GM12872 (cell line): ENCODE results near the gene MRPL27.

ENCODE experiments used
- TF ChIP-seq, protein P1 (sequence below): IDR thresholded peaks from 3 replicates; pipeline ENCODE4 v1.5.1; 2011; ENCODE audit warnings: low read depth, mild to moderate bottlenecking, low read length, moderate library complexity; ENCODE audit not compliant: insufficient read depth

MRPL27 gene

DNA sequence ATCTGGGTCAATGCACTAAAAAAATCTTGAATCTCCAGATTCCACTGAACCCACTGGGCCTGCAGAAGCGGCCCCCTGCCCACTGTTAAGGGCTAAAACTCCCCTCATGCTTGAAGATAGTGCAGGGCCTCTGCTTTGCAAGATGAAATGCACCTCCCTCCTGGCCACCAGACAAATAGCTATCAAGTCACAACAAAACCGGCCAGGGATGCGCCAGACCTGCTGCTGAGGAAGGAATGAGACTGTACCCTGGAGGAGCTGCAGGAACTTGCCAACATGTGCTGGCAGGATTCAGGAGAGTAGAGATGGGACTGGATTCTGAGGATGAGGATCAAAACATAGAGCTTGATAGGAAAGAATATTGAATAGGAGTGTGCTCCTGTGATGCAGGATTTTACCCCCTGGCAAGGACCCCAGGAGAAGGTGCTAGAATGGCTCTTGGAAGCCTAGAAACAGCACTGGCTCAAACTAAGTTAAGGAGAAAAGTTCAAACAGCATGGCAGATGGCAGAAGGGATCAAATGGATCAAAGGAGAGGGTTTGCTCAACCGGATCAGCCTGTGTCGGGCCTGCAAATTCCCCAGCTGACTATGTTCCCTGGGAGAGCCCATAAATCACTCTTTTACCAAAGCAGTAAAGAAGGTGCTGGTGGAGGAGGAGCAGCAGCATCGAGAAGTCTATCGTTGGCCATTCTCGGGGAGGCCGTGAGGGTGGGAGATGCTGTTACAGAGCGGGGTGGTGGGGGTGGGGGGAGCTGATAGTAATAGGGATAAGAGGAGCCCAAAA, 54.3 kb downstream of the MRPL27 start:
- TF ChIP-seq, protein P1, sequence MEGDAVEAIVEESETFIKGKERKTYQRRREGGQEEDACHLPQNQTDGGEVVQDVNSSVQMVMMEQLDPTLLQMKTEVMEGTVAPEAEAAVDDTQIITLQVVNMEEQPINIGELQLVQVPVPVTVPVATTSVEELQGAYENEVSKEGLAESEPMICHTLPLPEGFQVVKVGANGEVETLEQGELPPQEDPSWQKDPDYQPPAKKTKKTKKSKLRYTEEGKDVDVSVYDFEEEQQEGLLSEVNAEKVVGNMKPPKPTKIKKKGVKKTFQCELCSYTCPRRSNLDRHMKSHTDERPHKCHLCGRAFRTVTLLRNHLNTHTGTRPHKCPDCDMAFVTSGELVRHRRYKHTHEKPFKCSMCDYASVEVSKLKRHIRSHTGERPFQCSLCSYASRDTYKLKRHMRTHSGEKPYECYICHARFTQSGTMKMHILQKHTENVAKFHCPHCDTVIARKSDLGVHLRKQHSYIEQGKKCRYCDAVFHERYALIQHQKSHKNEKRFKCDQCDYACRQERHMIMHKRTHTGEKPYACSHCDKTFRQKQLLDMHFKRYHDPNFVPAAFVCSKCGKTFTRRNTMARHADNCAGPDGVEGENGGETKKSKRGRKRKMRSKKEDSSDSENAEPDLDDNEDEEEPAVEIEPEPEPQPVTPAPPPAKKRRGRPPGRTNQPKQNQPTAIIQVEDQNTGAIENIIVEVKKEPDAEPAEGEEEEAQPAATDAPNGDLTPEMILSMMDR: no peak
